Prostate gland (tissue), 2 donors: ENCODE results near the gene ARID4B.

ENCODE experiments used
- CTCF ChIP-seq, 4 experiments: fragments of 200-600 bp in 2 of 4; fragments of 450-650 bp in 2 of 4; sonication (generic) in 2 of 4; IDR thresholded peaks; 1 replicate in 3 of 4; 2 replicates in 1 of 4; pipeline ENCODE4 v1.5.1; 2016 to 2019; ENCODE audit warnings: antibody characterized with exemption in 4 of 4, mild to moderate bottlenecking in 2 of 4, moderate library complexity in 2 of 4
- POLR2A ChIP-seq: fragments of 450-650 bp; IDR thresholded peaks from one replicate; pipeline ENCODE4 v1.6.1; 2016; ENCODE audit warnings: antibody characterized with exemption, mild to moderate bottlenecking

GRCh38 chr1:235127203-235127602 lies 200.8 kb downstream of the ARID4B start:
- TF ChIP-seq POLR2A (no peak), CTCF (IDR thresholded peaks at IDR 0.05) (no peak)
